Measurements from ENCODE around the gene MUCL1.

GRCh38 chr12:54861927-54862326, 7.6 kb downstream of the MUCL1 start:
- TF ChIP-seq BACH2 (CRISPR knock-in tag; IDR thresholded peaks at IDR 0.05; ENCODE audit: borderline replicate concordance) (no peak), PATZ1 (CRISPR knock-in tag; IDR thresholded peaks at IDR 0.05; ENCODE audit: borderline replicate concordance) (no peak), CSRNP3 (CRISPR knock-in tag; IDR thresholded peaks at IDR 0.05) (no peak), CSDC2 (CRISPR knock-in tag; IDR thresholded peaks at IDR 0.05) (no peak), CREB5 (CRISPR knock-in tag; IDR thresholded peaks at IDR 0.05; ENCODE audit: low read depth) (no peak), ZNF8 (CRISPR knock-in tag; IDR thresholded peaks at IDR 0.05) (no peak), SNAI2 (CRISPR knock-in tag; IDR thresholded peaks at IDR 0.05) (no peak), RARB (CRISPR knock-in tag; IDR thresholded peaks at IDR 0.05) (no peak), ZFP3 (CRISPR knock-in tag; IDR thresholded peaks at IDR 0.05) (no peak), ESRRG (CRISPR knock-in tag; IDR thresholded peaks at IDR 0.05) (no peak), ZNF565 (CRISPR knock-in tag; conservative IDR thresholded peaks at IDR 0.05; ENCODE audit: low read depth) (no peak)

All from SK-N-SH treated with all-trans-retinoic acid at 6 μM for 48 hours (cell line).